ENCODE results near the gene CPA1. TPM values are rescaled to one million over a fixed set of nuclear protein-coding genes. Genes with fewer than 3 reads are reported as not detected.
A peak's percentile ranks its signal among the peaks of the same experiment; 100 is the strongest.

Gene CPA1
- total and polyA plus RNA-seq, 9 of the 15 experiments (the other 6 are each of a cell fraction or from before 2014, with no cell fraction given), result 6.5 TPM; not detected in 8

DNA sequence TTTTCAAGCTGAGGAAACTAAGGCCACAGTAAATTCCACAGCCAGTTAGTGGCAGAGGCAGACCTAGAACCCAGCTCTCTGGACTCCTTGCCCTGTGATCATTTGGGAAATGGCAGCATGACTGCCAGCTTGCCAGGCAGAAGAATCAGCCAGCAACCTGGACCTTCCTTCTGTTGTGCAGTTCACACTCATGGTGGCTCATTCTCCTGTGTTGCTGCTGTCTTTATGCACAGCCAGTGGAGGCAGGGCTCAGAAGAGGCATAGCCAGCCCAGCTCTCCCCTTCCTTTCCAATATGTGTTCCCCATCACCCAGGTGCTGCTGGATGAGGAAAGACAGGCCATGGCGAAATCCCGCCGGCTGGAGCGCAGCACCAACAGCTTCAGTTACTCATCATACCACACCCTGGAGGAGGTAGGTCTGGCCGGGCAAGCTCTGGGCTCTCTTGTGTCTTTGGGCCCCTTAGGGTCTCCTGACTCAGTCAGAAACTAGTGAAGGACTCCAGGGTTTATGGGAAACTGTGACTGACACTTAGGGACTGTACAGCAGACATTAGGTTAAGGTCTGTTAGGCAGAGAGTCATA lies 20.9 kb upstream of the CPA1 start:
- Histone ChIP-seq H3K27ac (ENCODE audit: extremely low read depth, low read depth, low read length) (no peak overlapping the region), H3K4me1 (replicated peaks in 1 of 2; ENCODE audit: control insufficient read depth in 2 of 2, insufficient read depth in 2 of 2, low read length in 2 of 2) (no peaks in the 10 kb centered on the region; a peak in 1 of 5 replicates), H3K4me3 (no peak overlapping the region), H3K27me3 (ENCODE audit: control insufficient read depth in 2 of 2, insufficient read depth in 2 of 2, low read length in 2 of 2) (peaks cover 15 to 50% of the 10 kb centered on the region in 2 experiments), H4K20me1 (replicated peaks; ENCODE audit: control insufficient read depth, insufficient read depth, low read length) (no peaks in the 10 kb centered on the region), H2AFZ (ENCODE audit: low read depth, low read length) (no peak overlapping the region), H3K79me2 (ENCODE audit: control insufficient read depth, insufficient read depth, low read length) (no peaks in the 10 kb centered on the region), H3K9me1 (ENCODE audit: control insufficient read depth, insufficient read depth, low read length) (no peaks in the 10 kb centered on the region), H3K9ac (ENCODE audit: insufficient read depth in 1 of 2, low read depth in 2 of 2, low read length in 2 of 2) (no peak overlapping the region), H3K4me2 (ENCODE audit: insufficient read depth, low read length) (no peak overlapping the region), H3K9me3 (replicated peaks; ENCODE audit: control insufficient read depth, insufficient read depth, low read depth, low read length) (peaks cover 5% of the 10 kb centered on the region; the same call in 1 of the 2 replicates), H3K36me3 (ENCODE audit: control insufficient read depth, insufficient read depth, low read length) (no peaks in the 10 kb centered on the region)
- FAIRE-seq (no peak), ATAC-seq (no peak), DNase-seq (ENCODE audit: extremely low read depth in 1 of 4, low spot score in 3 of 4) (no peak)
- TF ChIP-seq RCOR1 (IDR thresholded peaks at IDR 0.05; ENCODE audit: borderline replicate concordance in 1 of 2, low read depth in 2 of 2, low read length in 2 of 2), result no peak
- TF ChIP-seq ZNF41 (CRISPR knock-in tag; conservative IDR thresholded peaks at IDR 0.05), result peak; percentile 99
- 15% methylated on average over 5 of the region's 5 CpGs for WGBS (ENCODE audit: insufficient coverage, low coverage, missing lambda C conversion rate)
- in situ Hi-C loops (cut with MboI), result no loop called here
- ChIA-PET POLR2A (interaction anchor here (1.5 kb wide), 1 partner anchor 17 kb away, joined by 3 read pairs; no protein-coding TSS in a partner anchor), CTCF (ENCODE audit: low intra/inter-chr PET ratio) (no interaction called here)
- intact Hi-C loops (cut with micrococcal nuclease), result no loop called here
- BruUV-seq (replicated peaks), result no TSS peak

DNA sequence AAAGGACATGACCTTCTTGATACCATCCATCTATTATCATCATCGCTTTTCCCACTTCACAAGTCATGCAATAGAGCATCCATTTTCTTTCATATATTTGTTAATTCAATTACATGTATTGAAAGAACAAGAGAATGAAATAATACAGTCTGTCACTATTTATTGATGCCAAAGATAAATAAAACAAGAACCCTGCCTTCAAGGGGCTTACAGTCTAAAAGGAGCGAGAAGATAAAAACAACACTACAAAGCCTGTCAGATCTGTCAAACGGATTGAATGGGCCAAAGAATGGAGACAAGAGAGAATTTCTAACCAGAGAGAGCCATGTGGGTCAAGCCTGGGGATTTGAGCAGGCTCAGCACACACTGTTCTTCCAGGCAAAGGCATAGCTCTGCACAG lies 19.8 kb upstream of the CPA1 start:
- WGBS (ENCODE audit: insufficient coverage, low coverage, missing lambda C conversion rate), result 4% methylated on average over 3 of the region's 3 CpGs
- no peak overlapping the region for H3K27ac ChIP-seq (ENCODE audit: extremely low read depth, low read depth, low read length)
- H3K4me3 ChIP-seq, result no peak overlapping the region
- no peaks in the 10 kb centered on the region for H3K9me1 ChIP-seq (ENCODE audit: control insufficient read depth, insufficient read depth, low read length)
- intact Hi-C loops (cut with micrococcal nuclease), result loop anchor here (10.0 kb wide), 1 partner anchor 286 kb away; the partner anchor contains the start of gene KLHDC10
- no TSS peak for BruUV-seq (replicated peaks)
- no peak for FAIRE-seq
- in situ Hi-C loops (cut with MboI), result no loop called here
- H3K4me2 ChIP-seq (ENCODE audit: insufficient read depth, low read length), result no peak overlapping the region
- no peak overlapping the region for H3K9ac ChIP-seq (ENCODE audit: insufficient read depth in 1 of 2, low read depth in 2 of 2, low read length in 2 of 2)
- no peak for ATAC-seq
- peaks cover 5% of the 10 kb centered on the region; the same call in 1 of the 2 replicates for H3K9me3 ChIP-seq (replicated peaks; ENCODE audit: control insufficient read depth, insufficient read depth, low read depth, low read length)
- no peak overlapping the region for H2AFZ ChIP-seq (ENCODE audit: low read depth, low read length)
- peaks cover 15 to 50% of the 10 kb centered on the region in 2 experiments for H3K27me3 ChIP-seq (ENCODE audit: control insufficient read depth in 2 of 2, insufficient read depth in 2 of 2, low read length in 2 of 2)
- no peaks in the 10 kb centered on the region; a peak in 1 of 5 replicates for H3K4me1 ChIP-seq (replicated peaks in 1 of 2; ENCODE audit: control insufficient read depth in 2 of 2, insufficient read depth in 2 of 2, low read length in 2 of 2)
- no peaks in the 10 kb centered on the region for H3K79me2 ChIP-seq (ENCODE audit: control insufficient read depth, insufficient read depth, low read length)
- peak; percentile 68 for TF ChIP-seq ZNF316 (IDR thresholded peaks at IDR 0.05)
- TF ChIP-seq TRIM28 (IDR thresholded peaks at IDR 0.05), result peak; percentile 34; the same call in 1 of the 2 replicates
- TF ChIP-seq CBX3 (IDR thresholded peaks at IDR 0.05; ENCODE audit: borderline replicate concordance in 1 of 2, low read length in 2 of 2), result peak in 1 of 2 experiments; percentile 55; a peak in 2 of 3 replicates
- TF ChIP-seq CBX5 (IDR thresholded peaks at IDR 0.05; ENCODE audit: borderline replicate concordance, low read depth), result no peak
- no peak for TF ChIP-seq ZNF507 (tag; conservative IDR thresholded peaks at IDR 0.05)
- peak; percentile 12 to 40; a peak in 1 of 4 replicates for TF ChIP-seq TRIM24 (IDR thresholded peaks at IDR 0.05)
- TF ChIP-seq ZNF75A (CRISPR knock-in tag; IDR thresholded peaks at IDR 0.05), result peak; percentile 14; the same call in 1 of the 2 replicates
- H3K36me3 ChIP-seq (ENCODE audit: control insufficient read depth, insufficient read depth, low read length), result no peaks in the 10 kb centered on the region
- no peaks in the 10 kb centered on the region for H4K20me1 ChIP-seq (replicated peaks; ENCODE audit: control insufficient read depth, insufficient read depth, low read length)
- CTCF ChIA-PET (ENCODE audit: low intra/inter-chr PET ratio), result no interaction called here
- no peak for DNase-seq (ENCODE audit: extremely low read depth in 1 of 4, low spot score in 3 of 4)
- POLR2A ChIA-PET, result no interaction called here

Measured in K562 (cell line).